Upper lobe of left lung (tissue), 6 donors: ENCODE data around the gene XRCC5. TPM values are rescaled to one million over a fixed set of nuclear protein-coding genes. Genes with fewer than 3 reads are reported as not detected.

ENCODE experiments used
- ATAC-seq, 2 donors: fragments of 200-7000 bp; cut with Tn5 transposase; one replicate each; pipeline ENCODE4 v1.9.1; 2022; ENCODE audit warnings: mild to moderate bottlenecking in 2 of 2, moderate library complexity in 2 of 2; ENCODE audit not compliant: low FRiP score in 2 of 2
- DNase-seq, 2 donors: peaks; one replicate each; pipeline ENCODE4 v3.0.0-alpha.2; 2019 to 2020
- H3K27ac ChIP-seq, 4 donors: fragments of 200-600 bp; sonication (generic); one replicate each; pipeline ENCODE4 v1.5.1; 2016 to 2019
- H3K27me3 ChIP-seq, 4 donors: fragments of 200-600 bp; sonication (generic); one replicate each; pipeline ENCODE4 v1.5.1; 2017 to 2019
- H3K36me3 ChIP-seq, 4 donors: fragments of 200-600 bp; sonication (generic); one replicate each; pipeline ENCODE4 v1.5.1; 2016 to 2019
- H3K4me1 ChIP-seq, 4 donors: fragments of 200-600 bp; sonication (generic); one replicate each; pipeline ENCODE4 v1.5.1; 2018 to 2019
- H3K4me3 ChIP-seq, 4 donors: fragments of 200-600 bp; sonication (generic); one replicate each; pipeline ENCODE4 v1.5.1; 2017 to 2019; ENCODE audit warnings: mild to moderate bottlenecking in 2 of 4, moderate library complexity in 1 of 4
- H3K9me3 ChIP-seq, 4 donors: fragments of 200-600 bp; sonication (generic); one replicate each; pipeline ENCODE4 v1.5.1; 2018 to 2019
- CTCF ChIP-seq, 6 experiments: fragments of 450-650 bp in 4 of 6; fragments of 200-600 bp in 2 of 6; sonication (generic) in 2 of 6; IDR thresholded peaks; one replicate each; pipeline ENCODE4 v1.5.1; 2016 to 2019; ENCODE audit warnings: antibody characterized with exemption in 6 of 6
- EP300 ChIP-seq, 4 donors: sonication (generic); formaldehyde crosslinking; IDR thresholded peaks; one replicate each; pipeline ENCODE4 v1.5.1; 2017; ENCODE audit warnings: antibody characterized with exemption in 4 of 4, control low read depth in 2 of 4
- POLR2A ChIP-seq, 4 donors: fragments of 450-650 bp; IDR thresholded peaks; one replicate each; pipeline ENCODE4 v1.5.1; 2016 to 2017; ENCODE audit warnings: antibody characterized with exemption in 4 of 4, mild to moderate bottlenecking in 2 of 4
- POLR2AphosphoS5 ChIP-seq, 2 donors: sonication (generic); formaldehyde crosslinking; IDR thresholded peaks; one replicate each; pipeline ENCODE4 v1.5.1; 2017; ENCODE audit warnings: antibody characterized with exemption in 2 of 2
- WGBS, 2 donors: methylation state at CpG; one replicate each; pipeline ENCODE4 v1.1.5; 2017 to 2018; 5-methylcytosine and 5-hydroxymethylcytosine counted together
- total RNA-seq, 6 donors: library from RNA; depleted of rRNA in 4 of 6; stranded (reverse); fragments of >200 nt in 4 of 6; gene quantifications; one replicate each; pipeline versions ENCODE4 v1.1.0 to v1.2.1, GENCODE V29; 2016 to 2021
- donor health status: DM: no; HTN: no; CAD: no; lungs with moderate emphysema.
- donor health status: DM: no; HTN: yes; CAD: no; lungs with severe emphysema.

Gene XRCC5
- total RNA-seq, 6 donors from 2014 or later: 57.3 to 163 (median 131) TPM

DNA sequence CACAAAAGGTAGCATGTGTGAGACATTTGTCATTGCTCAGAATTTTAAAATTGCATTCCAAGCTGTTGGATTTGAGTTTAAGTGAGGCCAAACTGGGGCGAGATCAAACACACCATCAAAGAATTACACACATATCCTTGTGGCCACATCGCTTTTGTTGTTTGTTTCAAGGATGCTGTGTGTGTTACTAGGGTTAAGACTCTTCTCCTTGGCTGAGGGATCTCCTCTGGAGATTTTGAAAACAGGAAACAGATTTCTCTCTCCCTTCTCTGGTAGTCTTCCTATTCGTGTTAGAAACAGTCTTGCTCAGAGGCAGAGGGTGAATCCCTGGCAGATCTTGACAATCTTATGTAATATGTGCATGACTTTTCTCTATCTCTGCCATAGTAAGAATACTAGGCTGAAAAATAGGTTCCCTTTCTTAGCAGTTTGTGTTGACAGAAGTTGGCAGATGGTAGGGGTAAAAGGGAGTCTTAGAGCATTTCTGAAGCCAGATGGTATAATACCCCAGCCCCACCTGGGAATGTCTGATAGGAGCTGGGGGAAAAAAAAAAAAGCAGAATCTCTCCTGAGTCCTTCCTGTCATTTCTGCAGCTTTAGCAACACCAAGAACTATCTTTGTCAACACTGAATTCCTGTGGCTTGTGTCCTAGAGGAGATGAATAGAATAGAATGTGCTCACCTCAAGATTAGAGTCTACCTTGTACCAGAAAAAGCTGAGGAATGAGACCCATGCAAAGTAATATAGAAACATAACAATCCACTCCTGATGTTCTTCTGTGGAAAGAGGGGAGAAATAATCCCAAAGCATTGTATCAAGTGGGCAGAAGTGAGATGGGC lies 101.8 kb downstream of the XRCC5 start:
- no peak overlapping the region for H3K4me3 ChIP-seq
- no peak for DNase-seq
- no peaks in the 10 kb centered on the region for H3K9me3 ChIP-seq
- no peak for ATAC-seq
- H3K27ac ChIP-seq: no peak overlapping the region
- H3K27me3 ChIP-seq: no peaks in the 10 kb centered on the region
- peaks cover 0 to 1% (median 0%) of the 10 kb centered on the region in 4 donors for H3K4me1 ChIP-seq
- WGBS, 2 donors: 53 to 57% methylated on average over 3 of the region's 3 CpGs
- peaks cover 15 to 37% (median 30%) of the 10 kb centered on the region in 4 donors for H3K36me3 ChIP-seq
- TF ChIP-seq EP300 (IDR thresholded peaks at IDR 0.05) (no peak), POLR2A (IDR thresholded peaks at IDR 0.05) (no peak), CTCF (IDR thresholded peaks at IDR 0.05) (no peak), POLR2AphosphoS5 (IDR thresholded peaks at IDR 0.05) (no peak)

- TF ChIP-seq CTCF (IDR thresholded peaks at IDR 0.05) (no peak), EP300 (IDR thresholded peaks at IDR 0.05) (no peak), POLR2A (IDR thresholded peaks at IDR 0.05) (no peak), POLR2AphosphoS5 (IDR thresholded peaks at IDR 0.05) (no peak)
Measured at GRCh38 chr2:216211614-216212145, 102.5 kb downstream of the XRCC5 start.

GRCh38 chr2:216214768-216215167 lies 105.6 kb downstream of the XRCC5 start:
- Histone ChIP-seq H3K4me3 (no peak overlapping the region), H3K4me1 (peaks cover 12 to 23% (median 15%) of the 10 kb centered on the region in 4 donors), H3K9me3 (no peaks in the 10 kb centered on the region), H3K27ac (no peak overlapping the region), H3K36me3 (no peaks in the 10 kb centered on the region), H3K27me3 (no peaks in the 10 kb centered on the region)
- TF ChIP-seq CTCF (IDR thresholded peaks at IDR 0.05): no peak
- TF ChIP-seq POLR2A (IDR thresholded peaks at IDR 0.05): no peak
- no peak for TF ChIP-seq POLR2AphosphoS5 (IDR thresholded peaks at IDR 0.05)
- DNase-seq (no peak), ATAC-seq (no peak)
- WGBS, 2 donors: 96% methylated on average over 2 of the region's 2 CpGs

More at GRCh38 chr2:216211614-216212145, 102.5 kb downstream of the XRCC5 start:
- Histone ChIP-seq H3K4me1 (peaks cover 2 to 9% (median 4%) of the 10 kb centered on the region in 4 donors), H3K27ac (no peak overlapping the region), H3K4me3 (no peak overlapping the region), H3K9me3 (no peaks in the 10 kb centered on the region), H3K27me3 (no peaks in the 10 kb centered on the region), H3K36me3 (peaks cover 9 to 29% (median 23%) of the 10 kb centered on the region in 4 donors)
- ATAC-seq (no peak), DNase-seq (no peak)
- 93 to 96% methylated on average over 2 of the region's 2 CpGs for WGBS, 2 donors

- no peaks in the 10 kb centered on the region for H3K36me3 ChIP-seq
- TF ChIP-seq POLR2A (IDR thresholded peaks at IDR 0.05) (no peak), CTCF (IDR thresholded peaks at IDR 0.05) (peak in 1 of 6 experiments; percentile 18)
- peaks cover 12 to 23% (median 15%) of the 10 kb centered on the region in 4 donors for H3K4me1 ChIP-seq
- H3K9me3 ChIP-seq: no peaks in the 10 kb centered on the region
- DNase-seq (no peak), ATAC-seq (no peak)
- no peaks in the 10 kb centered on the region for H3K27me3 ChIP-seq
- no peak overlapping the region for H3K4me3 ChIP-seq
- 76 to 77% methylated on average over 4 of the region's 4 CpGs for WGBS, 2 donors
- H3K27ac ChIP-seq: peak overlapping the region in 3 of 4 donors; percentile 3 to 71 (median 10)
Measured at GRCh38 chr2:216215658-216216390, 106.7 kb downstream of the XRCC5 start.
